M059J (cell line): ENCODE measurements around the gene GALNT13. TPM values are rescaled to one million over a fixed set of nuclear protein-coding genes. Genes with fewer than 3 reads are reported as not detected.

Source experiments
- DNase-seq: peaks from one replicate; pipeline ENCODE4 v3.0.0-alpha.2; 2012; ENCODE audit warnings: low read depth
- total RNA-seq: library from RNA; depleted of rRNA; stranded (reverse); fragments of >200 nt; shearing (Covaris generic); gene quantifications from 2 replicates; pipeline ENCODE4 v1.2.3, GENCODE V29; 2014

The GALNT13 gene
- total RNA-seq, 1 experiment from 2014 or later: 0.05 TPM

GRCh38 chr2:154480521-154480920, 608.8 kb downstream of the GALNT13 start:
- DNase-seq: no peak

GRCh38 chr2:154481336-154481735, 609.6 kb downstream of the GALNT13 start:
- DNase-seq: no peak

GRCh38 chr2:154484338-154485099, 612.8 kb downstream of the GALNT13 start:
- no peak for DNase-seq

GRCh38 chr2:154488801-154489200, 617.1 kb downstream of the GALNT13 start:
- DNase-seq: no peak

- no peak for DNase-seq
Observed at GRCh38 chr2:154489266-154489858, 617.6 kb downstream of the GALNT13 start.

- DNase-seq: no peak
Observed at GRCh38 chr2:154490530-154490929, 618.8 kb downstream of the GALNT13 start.

GRCh38 chr2:154495455-154495868, 623.7 kb downstream of the GALNT13 start:
- DNase-seq: no peak

GRCh38 chr2:154497019-154497418, 625.3 kb downstream of the GALNT13 start:
- DNase-seq: no peak
